Measurements from ENCODE around the gene UBE3B. TPM values are rescaled to one million over a fixed set of nuclear protein-coding genes. Genes with fewer than 3 reads are reported as not detected.

UBE3B gene
- total RNA-seq, 4 donors from 2014 or later: 34.4 to 73.0 (median 71.6) TPM

- in situ Hi-C loops (cut with MboI; ENCODE audit: low pct_ligation_motif_present in 1 of 4, low pct_unique_long_range_greater_than_20kb in 1 of 4, low sequenced_read_pairs in 3 of 4): no loop called here
- intact Hi-C loops (cut with DNase I; ENCODE audit: low total_unique reads): no loop called here
- TF ChIP-seq CTCF (IDR thresholded peaks at IDR 0.05) (no peak), POLR2AphosphoS5 (IDR thresholded peaks at IDR 0.05) (no peak), EP300 (IDR thresholded peaks at IDR 0.05; ENCODE audit: low read depth) (no peak), POLR2A (IDR thresholded peaks at IDR 0.05) (no peak)
- H3K4me3 ChIP-seq: no peak overlapping the region
- 0 to 64% methylated on average over 1 to 12 of the region's 12 CpGs for WGBS, 2 donors (ENCODE audit: low coverage in 1 of 2)
- H3K4me1 ChIP-seq: peaks cover 0 to 2% (median 0%) of the 10 kb centered on the region in 4 donors
- no peaks in the 10 kb centered on the region for H3K36me3 ChIP-seq
- peaks cover 66% of the 10 kb centered on the region for H3K27me3 ChIP-seq
- DNase-seq: no peak
- H3K27ac ChIP-seq: no peak overlapping the region
- no peaks in the 10 kb centered on the region for H3K9me3 ChIP-seq
Observed at GRCh38 chr12:109550281-109550680, 72.8 kb downstream of the UBE3B start.

- intact Hi-C loops (cut with DNase I; ENCODE audit: low total_unique reads): no loop called here
- Histone ChIP-seq H3K9me3 (no peaks in the 10 kb centered on the region), H3K4me3 (no peak overlapping the region), H3K36me3 (no peaks in the 10 kb centered on the region), H3K27ac (no peak overlapping the region), H3K27me3 (peaks cover 66% of the 10 kb centered on the region), H3K4me1 (peaks cover 0 to 2% (median 0%) of the 10 kb centered on the region in 4 donors)
- 88 to 100% methylated on average over 1 to 6 of the region's 6 CpGs for WGBS, 2 donors (ENCODE audit: low coverage in 1 of 2)
- in situ Hi-C loops (cut with MboI; ENCODE audit: low pct_ligation_motif_present in 1 of 4, low pct_unique_long_range_greater_than_20kb in 1 of 4, low sequenced_read_pairs in 3 of 4): no loop called here
- DNase-seq: no peak
- TF ChIP-seq EP300 (IDR thresholded peaks at IDR 0.05; ENCODE audit: low read depth): no peak
- TF ChIP-seq POLR2A (IDR thresholded peaks at IDR 0.05): no peak
- TF ChIP-seq POLR2AphosphoS5 (IDR thresholded peaks at IDR 0.05): no peak
- TF ChIP-seq CTCF (IDR thresholded peaks at IDR 0.05): no peak
Observed at GRCh38 chr12:109551108-109551507, 73.7 kb downstream of the UBE3B start.

GRCh38 chr12:109552971-109553370 lies 75.5 kb downstream of the UBE3B start:
- H3K36me3 ChIP-seq: no peaks in the 10 kb centered on the region
- no peak overlapping the region for H3K27ac ChIP-seq
- peaks cover 0 to 2% (median 0%) of the 10 kb centered on the region in 4 donors for H3K4me1 ChIP-seq
- H3K4me3 ChIP-seq: no peak overlapping the region
- WGBS, 2 donors (ENCODE audit: low coverage in 1 of 2): 65% methylated on average over 4 of the region's 4 CpGs; no CpG with 5 or more reads in 1 of the 2 donors
- in situ Hi-C loops (cut with MboI; ENCODE audit: low pct_ligation_motif_present in 1 of 4, low pct_unique_long_range_greater_than_20kb in 1 of 4, low sequenced_read_pairs in 3 of 4): no loop called here
- peaks cover 55% of the 10 kb centered on the region for H3K27me3 ChIP-seq
- intact Hi-C loops (cut with DNase I; ENCODE audit: low total_unique reads): no loop called here
- TF ChIP-seq POLR2A (IDR thresholded peaks at IDR 0.05) (no peak), POLR2AphosphoS5 (IDR thresholded peaks at IDR 0.05) (no peak), CTCF (IDR thresholded peaks at IDR 0.05) (no peak), EP300 (IDR thresholded peaks at IDR 0.05; ENCODE audit: low read depth) (no peak)
- DNase-seq: no peak
- H3K9me3 ChIP-seq: no peaks in the 10 kb centered on the region

- in situ Hi-C loops (cut with MboI; ENCODE audit: low pct_ligation_motif_present in 1 of 4, low pct_unique_long_range_greater_than_20kb in 1 of 4, low sequenced_read_pairs in 3 of 4): no loop called here
- TF ChIP-seq CTCF (IDR thresholded peaks at IDR 0.05) (no peak), POLR2AphosphoS5 (IDR thresholded peaks at IDR 0.05) (no peak), EP300 (IDR thresholded peaks at IDR 0.05; ENCODE audit: low read depth) (no peak), POLR2A (IDR thresholded peaks at IDR 0.05) (no peak)
- 55 to 82% methylated on average over 6 to 7 of the region's 7 CpGs for WGBS, 2 donors (ENCODE audit: low coverage in 1 of 2)
- Histone ChIP-seq H3K27me3 (peaks cover 50% of the 10 kb centered on the region), H3K4me3 (no peak overlapping the region), H3K36me3 (no peaks in the 10 kb centered on the region), H3K9me3 (no peaks in the 10 kb centered on the region), H3K27ac (no peak overlapping the region), H3K4me1 (peaks cover 0 to 6% (median 3%) of the 10 kb centered on the region in 4 donors)
- no peak for DNase-seq
- intact Hi-C loops (cut with DNase I; ENCODE audit: low total_unique reads): no loop called here
Observed at GRCh38 chr12:109553483-109553882, 76.0 kb downstream of the UBE3B start.
